ENCODE data around the gene MINK1.

Gene MINK1

DNA sequence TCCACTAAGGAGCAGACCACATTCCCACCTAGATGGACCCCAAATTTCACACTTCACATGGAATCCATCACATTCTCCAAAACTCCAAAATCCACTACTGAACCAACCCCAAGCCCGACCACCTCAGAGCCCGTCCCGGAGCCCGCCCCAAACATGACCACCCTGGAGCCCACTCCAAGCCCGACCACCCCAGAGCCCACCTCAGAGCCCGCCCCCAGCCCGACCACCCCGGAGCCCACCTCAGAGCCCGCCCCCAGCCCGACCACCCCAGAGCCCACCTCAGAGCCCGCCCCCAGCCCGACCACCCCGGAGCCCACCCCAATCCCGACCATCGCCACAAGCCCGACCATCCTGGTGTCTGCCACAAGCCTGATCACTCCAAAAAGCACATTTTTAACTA is 100.5 kb downstream of the MINK1 start:
- DNase-seq (ENCODE audit: extremely low spot score) = no peak
- POLR2A ChIA-PET = interaction anchor here (1.0 to 1.7 kb wide), 3 partner anchors 14 to 34 kb away, joined by 3 to 4 read pairs (median 3); partner anchors contain the start of gene SPAG7
- CTCF ChIA-PET = interaction anchor here (0.6 kb wide), 1 partner anchor 1157 kb away, joined by 3 read pairs; no protein-coding TSS in a partner anchor
- TF ChIP-seq HDGF (IDR thresholded peaks at IDR 0.05; ENCODE audit: borderline replicate concordance) (no peak), SUZ12 (IDR thresholded peaks at IDR 0.05) (no peak), LEF1 (IDR thresholded peaks at IDR 0.05; ENCODE audit: borderline replicate concordance) (no peak), ELF4 (IDR thresholded peaks at IDR 0.05) (no peak), ARNT (IDR thresholded peaks at IDR 0.05) (no peak)
- TF ChIP-seq, protein P1, sequence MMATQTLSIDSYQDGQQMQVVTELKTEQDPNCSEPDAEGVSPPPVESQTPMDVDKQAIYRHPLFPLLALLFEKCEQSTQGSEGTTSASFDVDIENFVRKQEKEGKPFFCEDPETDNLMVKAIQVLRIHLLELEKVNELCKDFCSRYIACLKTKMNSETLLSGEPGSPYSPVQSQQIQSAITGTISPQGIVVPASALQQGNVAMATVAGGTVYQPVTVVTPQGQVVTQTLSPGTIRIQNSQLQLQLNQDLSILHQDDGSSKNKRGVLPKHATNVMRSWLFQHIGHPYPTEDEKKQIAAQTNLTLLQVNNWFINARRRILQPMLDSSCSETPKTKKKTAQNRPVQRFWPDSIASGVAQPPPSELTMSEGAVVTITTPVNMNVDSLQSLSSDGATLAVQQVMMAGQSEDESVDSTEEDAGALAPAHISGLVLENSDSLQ (IDR thresholded peaks at IDR 0.05) = no peak

DNA sequence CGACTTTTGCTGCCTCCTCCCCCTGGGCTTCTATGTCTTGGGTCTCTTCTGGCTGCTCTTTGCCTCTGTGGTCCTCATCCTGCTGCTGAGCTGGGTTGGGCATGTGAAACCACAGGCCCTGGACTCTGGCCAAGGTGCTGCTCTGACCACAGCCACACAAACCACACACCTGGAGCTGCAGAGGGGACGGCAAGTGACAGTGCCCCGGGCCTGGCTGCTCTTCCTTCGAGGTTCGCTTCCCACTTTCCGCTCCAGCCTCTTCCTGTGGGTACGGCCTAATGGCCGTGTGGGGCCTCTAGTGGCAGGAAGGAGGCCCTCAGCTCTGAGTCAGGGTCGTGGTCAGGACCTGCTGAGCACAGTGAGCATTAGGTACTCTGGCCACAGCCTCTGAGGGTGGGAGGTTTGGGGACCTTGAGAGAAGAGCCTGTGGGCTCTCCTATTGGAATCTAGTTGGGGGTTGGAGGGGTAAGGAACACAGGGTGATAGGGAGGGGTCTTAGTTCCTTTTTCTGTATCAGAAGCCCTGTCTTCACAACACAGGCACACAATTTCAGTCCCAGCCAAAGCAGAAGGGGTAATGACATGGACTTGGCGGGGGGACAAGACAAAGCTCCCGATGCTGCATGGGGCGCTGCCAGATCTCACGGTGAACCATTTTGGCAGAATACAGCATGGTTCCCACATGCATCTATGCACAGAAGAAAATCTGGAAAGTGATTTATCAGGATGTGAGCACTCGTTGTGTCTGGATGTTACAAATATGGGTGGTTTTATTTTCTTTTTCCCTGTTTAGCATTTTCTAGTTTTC is 101.2 kb downstream of the MINK1 start:
- POLR2A ChIA-PET = interaction anchor here (1.0 to 1.7 kb wide), 3 partner anchors 13 to 33 kb away, joined by 3 to 4 read pairs (median 3); partner anchors contain the start of gene SPAG7
- CTCF ChIA-PET = interaction anchor here (0.6 kb wide), 1 partner anchor 1158 kb away, joined by 3 read pairs; no protein-coding TSS in a partner anchor
- no peak for DNase-seq (ENCODE audit: extremely low spot score)
- TF ChIP-seq L3MBTL2 (conservative IDR thresholded peaks at IDR 0.05) (no peak), SUZ12 (IDR thresholded peaks at IDR 0.05) (no peak), FOXK2 (IDR thresholded peaks at IDR 0.05) (no peak), LEF1 (IDR thresholded peaks at IDR 0.05; ENCODE audit: borderline replicate concordance) (no peak), NFRKB (IDR thresholded peaks at IDR 0.05) (no peak), ARNT (IDR thresholded peaks at IDR 0.05) (no peak), TARDBP (IDR thresholded peaks at IDR 0.05) (no peak), ELF4 (IDR thresholded peaks at IDR 0.05) (no peak), BHLHE40 (IDR thresholded peaks at IDR 0.05; ENCODE audit: borderline replicate concordance) (no peak), ZNF384 (IDR thresholded peaks at IDR 0.05) (no peak), FOXM1 (IDR thresholded peaks at IDR 0.05; ENCODE audit: borderline replicate concordance) (no peak), SP1 (IDR thresholded peaks at IDR 0.05) (no peak), HDGF (IDR thresholded peaks at IDR 0.05; ENCODE audit: borderline replicate concordance) (no peak), CTBP1 (IDR thresholded peaks at IDR 0.05; ENCODE audit: borderline replicate concordance) (no peak), FOXA1 (IDR thresholded peaks at IDR 0.05) (no peak)
- TF ChIP-seq, protein P1 (IDR thresholded peaks at IDR 0.05) = no peak

DNA sequence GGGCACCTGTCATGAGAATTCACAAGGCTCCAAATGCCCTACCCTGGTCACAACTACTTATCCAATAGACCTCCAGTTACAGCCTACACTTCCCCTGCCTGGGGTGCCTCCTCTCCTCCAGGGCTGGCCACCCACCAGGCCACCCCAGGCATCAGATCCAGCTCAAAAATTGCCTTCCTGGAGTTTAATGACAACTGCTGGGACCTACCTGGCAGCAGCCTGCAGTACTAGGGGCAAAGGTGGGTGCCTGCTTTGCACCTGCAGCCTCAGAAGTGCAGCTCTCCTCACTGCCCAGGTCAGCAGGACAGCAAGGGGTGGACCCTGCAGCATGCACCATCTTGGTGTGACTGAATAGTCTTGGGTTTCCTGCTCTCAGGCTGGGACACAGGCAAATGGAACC is 102.5 kb downstream of the MINK1 start:
- TF ChIP-seq ELF4 (IDR thresholded peaks at IDR 0.05) (no peak), ZNF384 (IDR thresholded peaks at IDR 0.05) (no peak), CTBP1 (IDR thresholded peaks at IDR 0.05; ENCODE audit: borderline replicate concordance) (no peak), NFRKB (IDR thresholded peaks at IDR 0.05) (no peak), BHLHE40 (IDR thresholded peaks at IDR 0.05; ENCODE audit: borderline replicate concordance) (no peak), LEF1 (IDR thresholded peaks at IDR 0.05; ENCODE audit: borderline replicate concordance) (no peak), FOXK2 (IDR thresholded peaks at IDR 0.05) (no peak), ARNT (IDR thresholded peaks at IDR 0.05) (no peak)
- TF ChIP-seq, protein P1 (IDR thresholded peaks at IDR 0.05) = no peak
- ChIA-PET POLR2A (interaction anchor here (1.4 kb wide), 1 partner anchor 13 kb away, joined by 6 read pairs; no protein-coding TSS in a partner anchor), CTCF (no interaction called here)
- DNase-seq (ENCODE audit: extremely low spot score) = no peak

DNA sequence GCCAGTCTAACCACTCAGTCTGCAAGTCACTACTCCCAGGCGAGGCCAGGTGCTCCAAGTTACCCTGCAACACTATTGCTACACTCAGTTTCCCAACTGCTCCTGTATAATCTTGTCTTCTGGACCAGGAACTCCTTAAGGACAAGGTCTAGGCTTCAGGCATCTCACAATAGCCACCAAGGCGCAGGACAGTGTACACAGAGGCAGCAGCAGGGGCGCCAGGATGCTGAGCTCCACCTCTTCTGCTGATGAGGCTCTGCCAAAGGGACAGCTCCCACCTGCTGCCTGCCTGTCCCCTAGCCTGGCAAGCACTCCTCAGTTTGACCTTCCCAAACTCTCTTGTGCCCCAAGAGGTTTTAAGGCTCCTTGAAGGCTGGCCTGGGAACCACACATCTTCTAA is 103.3 kb downstream of the MINK1 start:
- POLR2A ChIA-PET = interaction anchor here (1.1 to 1.5 kb wide), 3 partner anchors 12 to 27 kb away, joined by 3 to 6 read pairs (median 5); partner anchors contain the start of gene PFN1

DNA sequence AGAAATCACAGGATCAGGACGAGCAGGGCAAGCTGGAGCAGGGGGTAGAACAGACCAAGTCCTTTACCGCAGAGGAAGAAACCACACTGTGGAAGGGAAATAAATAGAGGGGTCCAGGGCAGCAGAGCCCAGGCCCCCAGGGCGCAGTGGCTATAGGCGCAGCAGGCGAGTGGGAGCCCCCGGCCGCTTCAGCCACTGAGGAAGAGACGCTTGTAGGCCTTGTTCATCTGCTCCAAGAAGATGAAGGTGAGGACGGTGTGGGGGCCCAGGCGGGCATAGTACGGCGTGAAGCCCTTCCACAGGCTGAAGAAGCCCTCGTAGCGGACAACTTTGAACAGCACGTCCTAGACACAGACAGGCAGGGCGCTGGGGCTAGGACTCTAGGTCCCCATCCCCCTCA is 104.4 kb downstream of the MINK1 start:
- ChIA-PET POLR2A (interaction anchor here (1.5 to 3.5 kb wide), 2 partner anchors 28 to 29 kb away, joined by 5 to 38 read pairs; no protein-coding TSS in a partner anchor), CTCF (no interaction called here)
- no peak for DNase-seq (ENCODE audit: extremely low spot score)
- no peak for TF ChIP-seq CTBP1 (IDR thresholded peaks at IDR 0.05; ENCODE audit: borderline replicate concordance)
- TF ChIP-seq LEF1 (IDR thresholded peaks at IDR 0.05; ENCODE audit: borderline replicate concordance) = no peak
- TF ChIP-seq SP1 (IDR thresholded peaks at IDR 0.05) = no peak
- TF ChIP-seq TARDBP (IDR thresholded peaks at IDR 0.05) = no peak
- TF ChIP-seq ZNF384 (IDR thresholded peaks at IDR 0.05) = no peak
- TF ChIP-seq SUZ12 (IDR thresholded peaks at IDR 0.05) = no peak
- no peak for TF ChIP-seq L3MBTL2 (conservative IDR thresholded peaks at IDR 0.05)
- no peak for TF ChIP-seq BHLHE40 (IDR thresholded peaks at IDR 0.05; ENCODE audit: borderline replicate concordance)

More for the DNA sequence above, 103.3 kb downstream of the MINK1 start:
- no peak for DNase-seq (ENCODE audit: extremely low spot score)
- TF ChIP-seq ARNT (IDR thresholded peaks at IDR 0.05) = no peak
- no peak for TF ChIP-seq HDGF (IDR thresholded peaks at IDR 0.05; ENCODE audit: borderline replicate concordance)
- no peak for TF ChIP-seq SUZ12 (IDR thresholded peaks at IDR 0.05)
- no peak for TF ChIP-seq ELF4 (IDR thresholded peaks at IDR 0.05)
- no peak for TF ChIP-seq ZNF384 (IDR thresholded peaks at IDR 0.05)
- TF ChIP-seq, protein P1 (IDR thresholded peaks at IDR 0.05) = no peak
- no peak for TF ChIP-seq TARDBP (IDR thresholded peaks at IDR 0.05)
- no peak for TF ChIP-seq FOXA1 (IDR thresholded peaks at IDR 0.05)
- no peak for TF ChIP-seq CTBP1 (IDR thresholded peaks at IDR 0.05; ENCODE audit: borderline replicate concordance)
- TF ChIP-seq LEF1 (IDR thresholded peaks at IDR 0.05; ENCODE audit: borderline replicate concordance) = no peak
- TF ChIP-seq SP1 (IDR thresholded peaks at IDR 0.05) = no peak
- no peak for TF ChIP-seq FOXM1 (IDR thresholded peaks at IDR 0.05; ENCODE audit: borderline replicate concordance)
- no peak for TF ChIP-seq BHLHE40 (IDR thresholded peaks at IDR 0.05; ENCODE audit: borderline replicate concordance)
- TF ChIP-seq FOXK2 (IDR thresholded peaks at IDR 0.05) = no peak
- CTCF ChIA-PET = no interaction called here
